GM12801 (cell line): Measurements from ENCODE around the gene ZNF280D.

Experiments
- TF ChIP-seq, protein P1 (sequence below): IDR thresholded peaks from one replicate; pipeline ENCODE4 v1.5.1; 2011; ENCODE audit warnings: control low read depth; ENCODE audit not compliant: insufficient read length; ENCODE audit errors: extremely low read depth

ZNF280D gene

GRCh38 chr15:56693761-56694160 is 39.5 kb downstream of the ZNF280D start:
- TF ChIP-seq, protein P1, sequence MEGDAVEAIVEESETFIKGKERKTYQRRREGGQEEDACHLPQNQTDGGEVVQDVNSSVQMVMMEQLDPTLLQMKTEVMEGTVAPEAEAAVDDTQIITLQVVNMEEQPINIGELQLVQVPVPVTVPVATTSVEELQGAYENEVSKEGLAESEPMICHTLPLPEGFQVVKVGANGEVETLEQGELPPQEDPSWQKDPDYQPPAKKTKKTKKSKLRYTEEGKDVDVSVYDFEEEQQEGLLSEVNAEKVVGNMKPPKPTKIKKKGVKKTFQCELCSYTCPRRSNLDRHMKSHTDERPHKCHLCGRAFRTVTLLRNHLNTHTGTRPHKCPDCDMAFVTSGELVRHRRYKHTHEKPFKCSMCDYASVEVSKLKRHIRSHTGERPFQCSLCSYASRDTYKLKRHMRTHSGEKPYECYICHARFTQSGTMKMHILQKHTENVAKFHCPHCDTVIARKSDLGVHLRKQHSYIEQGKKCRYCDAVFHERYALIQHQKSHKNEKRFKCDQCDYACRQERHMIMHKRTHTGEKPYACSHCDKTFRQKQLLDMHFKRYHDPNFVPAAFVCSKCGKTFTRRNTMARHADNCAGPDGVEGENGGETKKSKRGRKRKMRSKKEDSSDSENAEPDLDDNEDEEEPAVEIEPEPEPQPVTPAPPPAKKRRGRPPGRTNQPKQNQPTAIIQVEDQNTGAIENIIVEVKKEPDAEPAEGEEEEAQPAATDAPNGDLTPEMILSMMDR, result no peak

GRCh38 chr15:56690733-56691132 is 42.6 kb downstream of the ZNF280D start:
- TF ChIP-seq, protein P1, result no peak

- TF ChIP-seq, protein P1, result no peak
Measured at GRCh38 chr15:56683908-56684307, 49.4 kb downstream of the ZNF280D start.

DNA sequence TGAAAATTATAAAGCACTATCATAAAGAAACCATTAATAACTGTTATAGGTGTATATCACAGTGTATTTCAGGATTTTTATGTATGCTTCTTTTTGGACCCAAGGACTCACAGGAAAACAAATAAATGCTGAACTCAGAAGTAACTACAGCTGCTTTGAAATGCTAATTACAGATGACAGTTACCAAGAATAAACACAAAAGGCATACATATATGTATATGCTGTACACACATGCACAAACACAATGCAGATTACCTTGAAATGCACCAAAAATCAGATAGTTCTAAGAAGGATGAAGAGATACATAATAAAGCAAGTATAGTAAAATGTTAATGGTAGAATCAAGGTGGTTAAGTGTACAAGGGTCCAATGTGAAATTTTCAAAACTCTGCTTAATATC is 52.2 kb downstream of the ZNF280D start:
- TF ChIP-seq, protein P1, result no peak

GRCh38 chr15:56679225-56679624 is 54.1 kb downstream of the ZNF280D start:
- TF ChIP-seq, protein P1, result no peak

- TF ChIP-seq, protein P1, result no peak
Measured at GRCh38 chr15:56678571-56678970, 54.7 kb downstream of the ZNF280D start.

DNA sequence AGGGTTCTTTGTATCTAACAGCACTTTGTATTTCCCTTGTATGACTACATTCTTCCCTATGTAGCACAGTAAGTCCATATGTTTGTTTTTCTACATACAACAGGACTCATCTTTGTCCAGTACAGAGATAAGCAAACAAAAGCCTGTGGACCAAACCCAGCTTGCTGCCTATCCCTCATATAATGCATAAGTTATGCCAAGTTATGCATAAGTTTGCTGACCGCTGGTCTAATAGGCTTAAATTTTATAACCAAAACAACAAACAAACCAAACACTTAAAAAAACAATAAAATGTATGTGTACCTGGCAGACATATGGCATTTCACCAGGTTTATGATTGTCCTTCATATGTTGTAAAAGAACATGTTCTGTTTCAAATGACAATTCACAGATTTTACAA is 56.0 kb downstream of the ZNF280D start:
- TF ChIP-seq, protein P1, result no peak

DNA sequence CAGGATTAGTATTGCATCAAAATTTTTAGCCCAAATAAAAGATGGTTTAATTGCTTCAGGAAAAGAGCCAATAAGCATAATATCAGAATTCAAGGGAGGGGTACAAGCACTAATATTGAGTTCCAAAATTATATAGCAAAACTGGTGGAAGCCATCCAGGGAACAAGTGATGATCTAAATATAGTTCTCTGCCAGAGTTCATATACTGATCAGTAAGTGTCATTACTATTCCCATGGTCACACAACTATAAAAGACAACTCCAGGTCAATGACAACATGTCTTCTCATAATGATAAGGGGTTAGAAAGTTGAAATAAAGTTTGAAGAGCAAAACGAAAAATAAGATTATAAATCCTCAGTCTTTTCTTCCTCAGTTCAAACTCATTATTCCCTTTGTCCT is 57.4 kb downstream of the ZNF280D start:
- TF ChIP-seq, protein P1, result no peak
